NK-92 (cell line): ENCODE results near the gene FTCDNL1.

Experiments used
- DNase-seq: peaks from one replicate; lab custom pipeline; 2025; ENCODE audit not compliant: unreplicated experiment; lab: John Stamatoyannopoulos, UW

Gene FTCDNL1

DNA sequence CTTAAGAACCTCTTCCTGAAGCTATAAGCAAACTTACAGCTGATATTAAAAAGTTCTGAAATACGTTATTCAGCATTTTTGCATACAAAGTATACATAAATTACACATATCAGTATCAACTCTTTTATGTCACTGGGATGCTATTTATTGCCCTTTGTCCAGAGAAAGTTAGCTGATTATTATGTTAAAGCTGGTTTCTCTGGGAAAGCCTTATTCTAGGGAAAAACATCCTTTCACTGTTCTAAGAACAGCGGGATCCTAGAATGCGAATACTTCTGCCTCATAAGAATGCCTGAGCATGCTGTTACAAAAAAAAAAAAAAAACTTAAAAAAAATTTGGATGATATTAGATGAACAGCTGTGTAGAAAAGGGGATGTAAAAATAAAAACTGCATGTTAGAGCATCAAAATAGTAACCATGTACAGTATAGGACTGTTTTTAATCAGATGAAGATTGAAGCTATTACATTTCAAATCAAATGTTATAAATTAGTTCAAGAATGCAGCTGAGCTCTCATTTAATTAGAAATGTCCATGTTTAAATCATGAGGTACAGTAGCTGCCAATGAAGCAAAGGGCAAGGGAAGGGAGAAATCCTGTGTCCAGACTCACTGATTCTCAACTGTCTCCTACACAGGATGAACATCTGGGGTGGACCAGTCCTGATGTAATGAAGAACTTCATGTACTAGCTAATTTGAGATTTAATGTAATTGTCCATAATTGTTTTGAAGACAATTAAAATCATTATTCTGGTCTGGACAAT is 8.2 kb downstream of the FTCDNL1 start:
- no peak for DNase-seq

DNA sequence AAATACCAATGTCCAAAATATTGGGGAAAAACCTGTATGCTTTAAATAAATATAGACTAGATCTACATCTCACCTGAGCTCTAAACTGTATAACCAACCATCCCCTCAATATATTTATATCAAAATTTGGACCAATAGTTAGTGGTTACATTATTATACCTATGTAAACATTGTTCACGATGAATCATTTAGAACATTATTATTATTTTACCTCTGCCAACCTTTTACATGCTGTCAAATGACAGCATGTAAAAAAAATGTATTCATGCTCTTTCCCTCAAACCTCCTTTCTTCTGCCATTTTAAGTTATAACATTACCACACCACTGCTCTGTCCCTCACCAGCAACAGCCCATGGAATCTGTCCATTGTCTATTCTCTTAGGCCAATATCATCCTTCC is 9.6 kb downstream of the FTCDNL1 start:
- no peak for DNase-seq

GRCh38 chr2:199838399-199838798 is 12.6 kb downstream of the FTCDNL1 start:
- DNase-seq, result no peak

- DNase-seq, result no peak
Observed at GRCh38 chr2:199836943-199837342, 14.0 kb downstream of the FTCDNL1 start.

- DNase-seq, result no peak
Observed at GRCh38 chr2:199833525-199833924, 17.5 kb downstream of the FTCDNL1 start.

- DNase-seq, result no peak
Observed at GRCh38 chr2:199830531-199830930, 20.5 kb downstream of the FTCDNL1 start.

GRCh38 chr2:199829628-199830027 is 21.4 kb downstream of the FTCDNL1 start:
- DNase-seq, result no peak

DNA sequence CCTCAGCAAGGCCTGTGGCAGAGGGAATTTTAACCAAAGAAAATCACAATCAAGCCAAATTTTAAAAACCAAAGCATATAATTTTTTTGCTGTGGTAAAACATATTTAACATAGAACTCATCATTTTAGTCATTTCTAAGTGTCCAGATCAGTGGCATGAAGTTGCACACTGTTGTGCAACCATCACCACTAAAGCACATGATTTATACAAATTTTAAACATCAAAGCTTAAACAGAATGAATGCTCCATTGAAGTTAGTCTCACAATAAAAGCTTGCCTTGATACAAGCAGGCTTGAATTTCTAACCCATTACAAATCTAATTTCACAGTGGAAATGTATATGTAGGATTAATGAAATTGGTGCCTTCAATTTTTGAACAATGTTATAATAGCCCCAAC is 31.2 kb downstream of the FTCDNL1 start:
- DNase-seq, result no peak

DNA sequence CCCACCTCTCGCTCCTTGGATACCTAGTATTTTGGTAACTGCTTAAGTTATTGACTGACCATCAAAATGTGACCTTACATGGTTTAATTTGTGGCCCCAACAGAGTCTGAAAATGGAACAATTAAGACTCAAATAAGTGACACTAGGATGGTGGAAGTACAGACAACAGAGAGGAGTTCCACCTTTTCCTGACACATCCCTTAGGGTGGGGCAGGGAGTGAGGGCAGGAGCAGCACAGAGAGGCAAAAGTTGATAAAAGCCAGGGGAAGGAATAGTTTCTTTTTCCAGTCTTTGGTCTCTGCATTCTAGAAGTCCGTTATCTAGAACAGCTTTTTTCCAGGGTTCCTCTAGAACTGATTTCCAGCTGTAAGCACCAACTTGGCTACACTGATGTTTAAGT is 32.2 kb downstream of the FTCDNL1 start:
- DNase-seq, result no peak

GRCh38 chr2:199818026-199818425 is 33.0 kb downstream of the FTCDNL1 start:
- no peak for DNase-seq

DNA sequence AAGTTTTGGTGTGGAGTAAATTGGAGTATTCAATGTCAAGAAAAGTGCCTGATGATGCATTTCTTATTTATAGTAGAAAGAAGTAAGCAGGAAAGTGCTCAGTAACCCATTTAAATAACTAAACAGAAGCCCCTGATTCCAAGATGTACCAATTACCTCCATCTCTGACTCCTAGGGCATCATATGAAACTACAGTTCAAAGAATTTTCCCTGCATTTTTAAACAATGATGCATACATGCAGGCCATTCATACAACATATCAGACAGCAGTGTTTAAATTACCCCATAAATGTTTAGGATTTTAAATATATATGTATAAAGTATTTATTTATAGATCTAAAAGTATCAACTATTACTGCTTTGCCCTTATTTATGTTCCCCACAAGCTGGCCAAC is 36.2 kb downstream of the FTCDNL1 start:
- no peak for DNase-seq

- no peak for DNase-seq
Observed at GRCh38 chr2:199814101-199814816, 36.7 kb downstream of the FTCDNL1 start.

- no peak for DNase-seq
Observed at GRCh38 chr2:199812493-199812892, 38.5 kb downstream of the FTCDNL1 start.

GRCh38 chr2:199811346-199811745 is 39.6 kb downstream of the FTCDNL1 start:
- no peak for DNase-seq

GRCh38 chr2:199810422-199811171 is 40.4 kb downstream of the FTCDNL1 start:
- no peak for DNase-seq

DNA sequence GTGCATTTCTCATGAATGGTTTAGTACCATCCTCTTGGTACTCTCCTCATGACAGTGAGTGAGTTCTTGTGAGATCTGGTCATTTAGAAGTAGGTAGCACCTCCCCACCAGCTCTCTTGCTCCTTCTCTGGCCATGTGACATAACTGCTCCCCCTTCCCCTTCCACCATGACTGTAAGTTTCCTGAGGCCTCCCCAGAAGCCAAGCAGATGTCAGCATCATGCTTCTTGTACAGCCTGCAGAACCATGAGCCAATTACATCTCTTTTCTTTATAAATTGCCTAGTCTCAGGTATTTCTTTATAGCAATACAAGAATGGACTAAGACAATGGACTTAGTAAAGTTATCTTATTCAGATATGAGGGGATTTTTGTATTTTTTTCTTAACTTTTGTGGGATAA is 43.0 kb downstream of the FTCDNL1 start:
- no peak for DNase-seq

- no peak for DNase-seq
Observed at GRCh38 chr2:199806179-199806578, 44.8 kb downstream of the FTCDNL1 start.

GRCh38 chr2:199804831-199805230 is 46.2 kb downstream of the FTCDNL1 start:
- DNase-seq, result no peak

DNA sequence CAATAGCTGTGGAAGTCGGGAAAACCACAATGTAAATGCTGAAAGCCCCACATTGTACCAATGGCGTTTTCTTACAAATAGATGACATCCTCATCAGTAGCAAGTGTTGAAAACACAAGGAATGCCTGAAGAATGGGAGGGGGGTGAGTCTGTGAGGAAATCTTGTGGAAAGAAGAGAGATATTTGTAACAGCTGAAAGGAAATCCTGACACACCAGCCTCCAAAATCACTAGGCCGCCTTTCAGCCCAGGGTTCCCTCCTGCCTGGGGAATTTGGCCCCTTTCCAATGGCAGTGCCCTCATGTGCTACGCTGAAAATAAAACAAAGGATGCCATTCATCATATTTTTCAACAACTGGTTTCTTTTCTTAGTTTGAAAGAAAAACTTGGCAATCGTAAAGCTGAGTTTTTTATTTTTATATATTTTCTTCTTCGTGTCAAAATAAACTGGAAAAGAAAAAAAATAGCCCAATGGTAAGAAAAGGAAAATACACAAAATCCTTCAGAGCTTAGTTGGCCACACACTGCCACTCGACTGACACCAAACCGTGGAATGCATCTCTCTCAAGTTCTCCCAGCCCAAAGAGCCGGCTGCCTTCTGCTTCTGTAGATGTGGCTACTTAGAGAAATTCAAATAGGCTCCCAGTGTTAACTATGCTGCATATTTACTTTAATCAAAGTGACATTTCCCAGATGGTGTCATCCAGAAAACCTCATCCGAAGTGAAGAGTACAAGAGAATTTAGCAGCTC is 52.0 kb downstream of the FTCDNL1 start:
- no peak for DNase-seq

DNA sequence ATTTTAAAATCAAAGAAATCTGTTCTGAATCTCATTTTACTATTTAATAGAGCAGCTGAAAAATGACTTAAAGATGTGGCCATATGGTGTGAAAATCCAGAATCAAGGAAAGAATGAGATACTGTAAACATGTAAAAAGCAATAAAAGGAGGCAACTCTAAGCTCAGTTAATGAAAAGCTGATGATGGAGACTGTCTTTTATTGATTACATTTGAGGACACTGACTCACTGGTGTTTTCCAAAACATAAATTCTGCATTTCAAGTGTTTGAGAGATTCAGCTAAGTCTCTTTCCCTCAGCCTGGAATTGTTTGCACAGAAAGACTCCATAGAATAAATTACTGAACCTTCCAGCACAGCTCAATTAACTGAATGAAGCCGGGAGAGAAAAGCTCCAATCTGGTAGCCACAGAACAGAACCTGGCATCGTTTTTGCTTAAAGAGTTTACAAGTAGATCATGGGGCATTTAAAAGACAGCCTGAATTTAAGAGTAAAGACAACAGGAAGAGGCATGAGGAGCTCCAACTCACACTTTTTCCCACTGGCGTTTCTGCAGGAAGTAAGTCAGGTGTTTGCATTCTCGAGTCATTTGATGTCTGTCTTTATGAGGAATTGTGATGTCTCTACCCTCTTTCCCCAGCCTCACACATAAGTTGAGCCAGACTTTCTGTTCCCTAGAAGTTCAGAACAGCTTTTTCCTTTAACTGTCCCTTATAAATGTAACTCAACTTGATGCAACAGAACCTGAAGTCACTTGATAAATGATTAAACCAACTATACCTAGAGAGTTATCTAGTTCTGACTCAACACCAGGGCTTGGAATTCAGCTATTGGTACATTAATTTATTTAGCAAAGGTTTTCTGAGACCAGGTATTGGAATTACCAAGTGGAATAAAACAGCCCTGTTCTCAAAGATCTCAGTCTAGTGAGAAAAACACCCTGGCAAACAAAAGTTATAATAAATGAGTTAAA is 53.3 kb downstream of the FTCDNL1 start:
- DNase-seq, result no peak
